SK-N-SH (cell line): ENCODE data around the gene GRXCR2.

Experiments used
- CHD2 ChIP-seq: fragments of 150-350 bp; IDR thresholded peaks from 2 replicates; pipeline ENCODE4 v1.6.1; 2018; ENCODE audit warnings: low read length; ENCODE audit not compliant: partially characterized antibody
- CTCF ChIP-seq: fragments of 200-600 bp; sonication (generic); IDR thresholded peaks from 2 replicates; pipeline ENCODE4 v1.6.1; 2017; ENCODE audit warnings: antibody characterized with exemption, mild to moderate bottlenecking, moderate library complexity
- EP300 ChIP-seq, 2 experiments: IDR thresholded peaks; 2 replicates each; pipeline versions ENCODE4 v1.4.0 to v1.6.1; 2012; ENCODE audit warnings: borderline replicate concordance in 1 of 2, low read depth in 1 of 2, low read length in 1 of 2
- MEF2A ChIP-seq: IDR thresholded peaks from 2 replicates; pipeline ENCODE4 v1.4.0; 2012; ENCODE audit warnings: low read depth, borderline replicate concordance
- MXI1 ChIP-seq: IDR thresholded peaks from 2 replicates; pipeline ENCODE4 v1.6.1; 2012; ENCODE audit warnings: mild to moderate bottlenecking, low read depth, low read length, improper control_type of control experiment
- POLR2AphosphoS5 ChIP-seq: IDR thresholded peaks from 2 replicates; pipeline ENCODE4 v1.6.1; 2012; ENCODE audit warnings: low read depth, low read length
- RFX5 ChIP-seq: IDR thresholded peaks from 2 replicates; pipeline ENCODE4 v1.6.1; 2012; ENCODE audit warnings: mild to moderate bottlenecking, improper control_type of control experiment, low read length
- RXRA ChIP-seq: IDR thresholded peaks from 2 replicates; pipeline ENCODE4 v1.4.0; 2012; ENCODE audit warnings: low read depth, mild to moderate bottlenecking, borderline replicate concordance
- SMC3 ChIP-seq: IDR thresholded peaks from 2 replicates; pipeline ENCODE4 v1.6.1; 2012; ENCODE audit warnings: low read depth, low read length, improper control_type of control experiment
- YY1 ChIP-seq: IDR thresholded peaks from 2 replicates; pipeline ENCODE4 v1.4.0; 2012; ENCODE audit warnings: low read depth, mild to moderate bottlenecking

DNA sequence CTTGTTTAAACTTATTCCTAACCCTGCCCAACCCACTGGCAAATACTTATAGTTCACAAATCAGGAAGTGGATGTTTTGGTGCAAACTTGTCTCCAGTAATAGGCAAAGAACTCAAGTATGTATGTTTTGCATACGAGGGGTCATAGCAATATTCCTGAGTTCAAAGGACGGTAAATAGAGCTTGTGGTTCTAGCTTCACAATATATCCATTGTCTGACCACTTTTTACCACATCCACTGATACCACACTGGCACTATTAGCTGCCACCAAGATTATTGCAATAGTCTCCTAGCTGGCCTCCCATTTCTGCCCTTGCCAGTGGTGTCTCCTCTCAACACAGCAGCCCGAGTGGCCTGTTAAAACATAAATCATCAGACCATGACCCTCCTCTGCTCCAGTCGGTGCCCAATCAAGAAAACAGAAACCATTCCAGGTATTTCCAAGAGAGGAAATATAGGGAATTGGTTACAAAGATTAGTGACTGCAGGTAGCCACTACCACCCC is 17.0 kb downstream of the GRXCR2 start:
- TF ChIP-seq CTCF (no peak), MXI1 (no peak), RXRA (no peak), YY1 (no peak), MEF2A (no peak), SMC3 (no peak), RFX5 (no peak), POLR2AphosphoS5 (no peak), CHD2 (no peak), EP300 (IDR thresholded peaks at IDR 0.05; ENCODE audit: borderline replicate concordance in 1 of 2, low read depth in 1 of 2, low read length in 1 of 2) (no peak)
